ENCODE measurements around the gene IRF1. TPM values are rescaled to one million over a fixed set of nuclear protein-coding genes. Genes with fewer than 3 reads are reported as not detected.

IRF1 gene
- total and polyA plus RNA-seq, 2 of the 8 experiments (the other 6 are each of a cell fraction or from before 2014, with no cell fraction given): 4.0 to 8.5 TPM

DNA sequence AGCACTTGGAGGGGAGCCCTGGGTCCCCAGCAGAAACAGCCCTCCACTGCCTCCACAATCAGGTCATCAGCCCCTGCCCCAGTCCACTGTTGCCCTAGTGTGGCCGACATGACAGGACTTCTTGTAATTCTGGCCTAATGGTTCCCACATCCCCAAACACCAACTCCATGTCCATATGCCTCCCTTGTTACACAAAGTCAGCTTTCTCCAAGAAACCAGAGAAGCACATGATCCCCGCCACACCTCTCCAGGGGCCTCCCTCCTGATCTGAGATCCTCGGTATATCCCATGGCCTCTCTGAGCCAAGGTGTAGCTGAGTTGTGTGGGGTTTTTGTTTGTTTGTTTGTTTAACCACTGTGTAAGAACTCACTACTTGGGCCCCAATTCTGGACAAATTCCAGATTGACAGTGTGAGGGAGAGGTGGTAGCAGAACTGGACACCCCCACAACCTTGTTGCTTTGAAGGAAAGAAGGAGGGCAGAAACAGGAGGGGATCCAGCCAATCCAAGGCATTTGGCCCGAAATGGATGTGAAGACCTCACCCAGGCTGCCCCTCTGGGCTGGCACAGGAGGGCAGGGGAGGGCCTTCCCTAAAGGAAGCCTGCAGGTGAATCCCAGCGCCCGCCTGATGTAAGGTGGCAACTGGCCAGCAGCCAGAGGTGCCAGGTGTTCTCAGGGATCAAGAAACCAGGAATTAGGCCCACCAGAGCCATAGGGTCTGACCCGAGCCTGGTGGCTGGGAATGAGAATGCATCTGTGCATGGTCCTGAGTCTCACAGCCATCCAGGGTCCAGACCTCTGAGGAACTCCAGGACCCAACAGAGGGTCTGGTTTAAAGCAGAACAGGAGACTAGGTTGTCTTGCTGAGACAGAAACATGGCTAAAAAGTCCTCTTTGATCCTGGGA lies 13.4 kb downstream of the IRF1 start:
- Histone ChIP-seq H4K20me1 (replicated peaks in 1 of 2; ENCODE audit: control insufficient read depth in 1 of 2, insufficient read depth in 2 of 2, low read length in 2 of 2) (no peaks in the 10 kb centered on the region), H2AFZ (ENCODE audit: low read length) (no peak overlapping the region), H3K27ac (ENCODE audit: low read depth, low read length) (no peak overlapping the region), H3K4me3 (ENCODE audit: extremely low read depth in 1 of 4, insufficient read depth in 2 of 4, low read depth in 3 of 4, low read length in 4 of 4) (no peak overlapping the region), H3K27me3 (replicated peaks in 1 of 4; ENCODE audit: control insufficient read depth in 3 of 4, extremely low read depth in 1 of 4, insufficient read depth in 3 of 4, low read length in 3 of 4) (no peaks in the 10 kb centered on the region), H3K79me1 (ENCODE audit: low read depth, low read length) (no peaks in the 10 kb centered on the region), H2BK20ac (ENCODE audit: low read length) (no peak overlapping the region), H2BK120ac (replicated peaks; ENCODE audit: low read depth, low read length) (no peak overlapping the region), H3K36me3 (ENCODE audit: control insufficient read depth in 2 of 4, insufficient read depth in 4 of 4, low read length in 3 of 4) (no peaks in the 10 kb centered on the region), H2BK12ac (ENCODE audit: low read depth, low read length) (no peak overlapping the region), H3K18ac (ENCODE audit: extremely low read depth, low read length) (no peak overlapping the region), H3K4ac (replicated peaks; ENCODE audit: insufficient read length, low read depth, low read length) (no peak overlapping the region), H3K4me2 (ENCODE audit: insufficient read depth in 1 of 2, low read depth in 2 of 2, low read length in 2 of 2) (no peak overlapping the region), H3K56ac (replicated peaks; ENCODE audit: insufficient read length, low read depth, low read length) (no peak overlapping the region), H2AK5ac (ENCODE audit: low read depth, low read length) (no peak overlapping the region), H4K5ac (ENCODE audit: insufficient read length, low read depth, low read length) (no peak overlapping the region), H3K9me3 (ENCODE audit: insufficient read depth in 2 of 2, low read depth in 1 of 2, low read length in 1 of 2) (no peaks in the 10 kb centered on the region), H3K4me1 (replicated peaks in 1 of 4; ENCODE audit: control insufficient read depth in 3 of 4, insufficient read depth in 4 of 4, low read length in 3 of 4) (peaks cover 0 to 7% (median 0%) of the 10 kb centered on the region in 4 experiments; a peak in 1 of 7 replicates), H3K9ac (replicated peaks in 1 of 4; ENCODE audit: extremely low read depth in 1 of 4, low read depth in 3 of 4, low read length in 3 of 4) (no peak overlapping the region), H3K23ac (ENCODE audit: insufficient read length) (no peak overlapping the region), H3K79me2 (ENCODE audit: control insufficient read depth in 1 of 2, insufficient read depth in 2 of 2, low read length in 2 of 2) (no peaks in the 10 kb centered on the region), H2BK15ac (ENCODE audit: low read length) (no peak overlapping the region), H3K14ac (ENCODE audit: insufficient read length) (no peak overlapping the region), H2BK5ac (ENCODE audit: low read depth, low read length) (no peak overlapping the region), H3K23me2 (ENCODE audit: low read depth, low read length) (no peaks in the 10 kb centered on the region), H4K91ac (replicated peaks; ENCODE audit: insufficient read length, low read length) (no peak overlapping the region), H4K8ac (ENCODE audit: extremely low read depth, insufficient read depth, low read length) (no peak overlapping the region)
- CTCF ChIA-PET (ENCODE audit: partially characterized antibody): interaction anchor here (0.6 to 9.6 kb wide), 18 partner anchors 8 to 212 kb away, joined by 3 to 77 read pairs (median 6); partner anchors contain the start of gene IRF1
- TF ChIP-seq POLR2AphosphoS5 (IDR thresholded peaks at IDR 0.05; ENCODE audit: low read depth, low read length): no peak
- peak; percentile 2 to 32; a peak in 1 of 4 replicates for TF ChIP-seq RAD21 (IDR thresholded peaks at IDR 0.05 in 1 of 2, conservative IDR thresholded peaks at IDR 0.05 in 1 of 2; ENCODE audit: low read depth in 2 of 2, low read length in 2 of 2)
- TF ChIP-seq, protein P1, sequence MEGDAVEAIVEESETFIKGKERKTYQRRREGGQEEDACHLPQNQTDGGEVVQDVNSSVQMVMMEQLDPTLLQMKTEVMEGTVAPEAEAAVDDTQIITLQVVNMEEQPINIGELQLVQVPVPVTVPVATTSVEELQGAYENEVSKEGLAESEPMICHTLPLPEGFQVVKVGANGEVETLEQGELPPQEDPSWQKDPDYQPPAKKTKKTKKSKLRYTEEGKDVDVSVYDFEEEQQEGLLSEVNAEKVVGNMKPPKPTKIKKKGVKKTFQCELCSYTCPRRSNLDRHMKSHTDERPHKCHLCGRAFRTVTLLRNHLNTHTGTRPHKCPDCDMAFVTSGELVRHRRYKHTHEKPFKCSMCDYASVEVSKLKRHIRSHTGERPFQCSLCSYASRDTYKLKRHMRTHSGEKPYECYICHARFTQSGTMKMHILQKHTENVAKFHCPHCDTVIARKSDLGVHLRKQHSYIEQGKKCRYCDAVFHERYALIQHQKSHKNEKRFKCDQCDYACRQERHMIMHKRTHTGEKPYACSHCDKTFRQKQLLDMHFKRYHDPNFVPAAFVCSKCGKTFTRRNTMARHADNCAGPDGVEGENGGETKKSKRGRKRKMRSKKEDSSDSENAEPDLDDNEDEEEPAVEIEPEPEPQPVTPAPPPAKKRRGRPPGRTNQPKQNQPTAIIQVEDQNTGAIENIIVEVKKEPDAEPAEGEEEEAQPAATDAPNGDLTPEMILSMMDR (IDR thresholded peaks at IDR 0.05; ENCODE audit: control extremely low read depth in 1 of 3, insufficient read depth in 1 of 3, low read depth in 1 of 3, low read length in 3 of 3): peak in 1 of 3 experiments; percentile 18; a peak in 1 of 4 replicates
- no peak for TF ChIP-seq RBBP5 (IDR thresholded peaks at IDR 0.05; ENCODE audit: borderline replicate concordance, low read depth, low read length)
- TF ChIP-seq CREB1 (IDR thresholded peaks at IDR 0.05): no peak
- TF ChIP-seq RXRA (IDR thresholded peaks at IDR 0.05; ENCODE audit: insufficient read depth, low read depth, low read length): no peak
- TF ChIP-seq KDM1A (IDR thresholded peaks at IDR 0.05; ENCODE audit: borderline replicate concordance, low read length): no peak
- no peak for TF ChIP-seq RFX5 (IDR thresholded peaks at IDR 0.05; ENCODE audit: borderline replicate concordance, low read depth, low read length)
- WGBS, 2 experiments (ENCODE audit: extremely low coverage in 1 of 2, insufficient coverage in 1 of 2, insufficient read length in 1 of 2, insufficient replicate concordance in 2 of 2, low coverage in 1 of 2, low lambda C conversion rate in 2 of 2, missing lambda C conversion rate in 1 of 2): 95% methylated on average over 7 of the region's 7 CpGs; no CpG with 5 or more reads in 1 of the 2 experiments
- FAIRE-seq (no peak), DNase-seq (ENCODE audit: low read depth in 1 of 2, low spot score in 2 of 2) (no peak)
- POLR2A ChIA-PET (ENCODE audit: partially characterized antibody): interaction anchor here (3.3 to 4.6 kb wide), 2 partner anchors 12 to 19 kb away, joined by 13 to 42 read pairs; partner anchors contain the start of gene IRF1

Data from H1 (cell line).